NCI-H1105 (cell line): ENCODE results near the gene QKI.

Experiments
- DNase-seq: peaks from one replicate; lab custom pipeline; 2025; lab: John Stamatoyannopoulos, UW

QKI gene

GRCh38 chr6:163533443-163533842 lies 118.9 kb downstream of the QKI start:
- DNase-seq: no peak

DNA sequence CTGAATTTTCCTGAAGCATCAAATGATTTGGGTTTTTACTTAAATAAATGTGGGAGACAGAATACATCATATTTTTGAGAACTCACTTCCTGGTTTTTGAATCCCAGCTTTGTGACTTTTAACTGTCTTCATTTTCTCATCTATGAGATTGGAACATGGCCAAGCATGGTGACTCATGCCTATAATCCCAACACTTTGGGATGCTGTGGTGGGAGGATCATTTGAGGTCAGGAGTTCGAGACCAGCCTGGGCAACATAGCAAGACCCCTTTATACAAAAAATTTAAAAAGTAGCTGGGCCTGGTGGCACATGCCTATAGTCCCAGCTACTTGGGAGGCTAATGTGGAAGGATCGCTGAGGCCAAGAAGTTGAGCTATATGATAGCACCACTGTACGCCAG lies 122.3 kb downstream of the QKI start:
- DNase-seq: no peak

DNA sequence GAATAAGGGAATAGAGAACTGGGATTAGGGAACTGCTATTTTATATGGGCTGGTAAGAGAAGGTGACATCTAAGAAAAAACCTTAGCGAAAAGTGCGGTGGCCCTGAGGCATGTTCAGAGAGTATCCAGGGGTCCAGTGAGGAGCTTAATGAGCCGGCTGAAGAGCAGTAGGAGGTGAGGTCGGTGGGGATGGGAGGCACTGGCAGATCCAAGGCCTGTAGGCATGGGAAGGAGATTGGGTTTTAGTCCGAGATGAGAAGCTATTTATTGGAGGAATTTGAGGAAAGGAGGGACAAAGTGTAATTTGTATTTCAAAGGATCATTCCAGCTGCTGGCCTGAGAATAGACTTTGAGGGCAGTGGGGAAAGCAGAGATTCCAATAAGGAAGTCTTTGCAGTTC lies 123.8 kb downstream of the QKI start:
- DNase-seq: no peak

GRCh38 chr6:163539101-163539762 lies 124.7 kb downstream of the QKI start:
- no peak for DNase-seq

GRCh38 chr6:163543321-163543720 lies 128.8 kb downstream of the QKI start:
- DNase-seq: peak; percentile 66

- DNase-seq: no peak
Observed at GRCh38 chr6:163545370-163545769, 130.9 kb downstream of the QKI start.

DNA sequence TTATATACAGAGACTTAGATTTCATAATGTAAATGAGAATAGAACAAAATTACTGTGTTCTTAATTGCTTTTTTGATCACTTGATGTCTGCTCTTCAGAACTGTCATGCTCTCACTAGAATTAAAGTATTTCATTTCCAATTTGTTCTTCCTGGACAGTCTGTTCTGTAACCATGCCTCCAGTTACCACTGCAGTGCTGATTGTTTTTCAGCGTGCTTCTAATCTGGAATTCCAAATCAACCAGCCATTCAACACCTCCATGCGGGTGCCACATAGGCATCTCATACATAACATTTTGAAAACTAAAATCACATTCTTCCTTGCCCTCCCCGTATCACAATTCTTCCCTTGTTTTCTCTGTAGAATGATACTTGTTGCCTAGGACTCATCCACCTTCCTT lies 132.8 kb downstream of the QKI start:
- no peak for DNase-seq

- DNase-seq: no peak
Observed at GRCh38 chr6:163548624-163549023, 134.1 kb downstream of the QKI start.

DNA sequence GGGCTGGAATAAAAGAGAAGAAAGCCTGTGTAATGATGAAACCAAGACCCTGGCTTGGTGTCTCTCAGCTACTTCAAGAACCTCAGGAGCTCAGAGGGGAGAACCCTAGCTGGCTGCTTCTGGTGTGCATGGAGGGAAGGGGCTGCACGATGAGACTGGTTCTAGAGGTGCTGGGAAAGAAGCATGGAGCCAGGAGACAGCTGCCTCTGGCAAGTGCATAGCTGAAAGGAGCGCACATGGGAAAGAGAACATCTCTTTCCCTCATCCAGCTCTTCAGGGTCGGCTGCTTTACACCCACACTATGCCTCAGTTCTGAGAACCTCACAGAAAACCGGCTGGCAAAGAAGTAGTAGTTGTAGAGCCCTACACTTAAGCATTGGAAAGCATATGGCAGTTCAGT lies 139.5 kb downstream of the QKI start:
- DNase-seq: no peak

DNA sequence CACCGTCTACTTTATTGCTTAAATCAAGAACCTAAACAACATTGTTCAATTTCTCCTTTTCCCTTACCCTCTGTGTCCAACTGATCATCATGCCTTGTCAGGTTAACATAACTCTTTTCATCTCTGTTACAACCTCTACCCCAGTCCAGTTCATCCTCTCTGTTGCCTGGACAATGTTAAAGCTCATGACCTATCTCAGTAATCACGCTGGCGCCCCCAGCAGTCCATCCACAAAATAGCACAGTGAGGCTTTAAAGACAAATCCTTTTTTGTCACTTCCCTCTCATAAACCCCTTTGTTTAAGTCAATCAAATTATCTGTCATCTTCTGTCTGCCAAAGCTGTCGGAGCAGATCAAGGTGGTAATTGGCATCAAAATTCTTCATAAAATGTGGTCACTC lies 140.1 kb downstream of the QKI start:
- DNase-seq: no peak

DNA sequence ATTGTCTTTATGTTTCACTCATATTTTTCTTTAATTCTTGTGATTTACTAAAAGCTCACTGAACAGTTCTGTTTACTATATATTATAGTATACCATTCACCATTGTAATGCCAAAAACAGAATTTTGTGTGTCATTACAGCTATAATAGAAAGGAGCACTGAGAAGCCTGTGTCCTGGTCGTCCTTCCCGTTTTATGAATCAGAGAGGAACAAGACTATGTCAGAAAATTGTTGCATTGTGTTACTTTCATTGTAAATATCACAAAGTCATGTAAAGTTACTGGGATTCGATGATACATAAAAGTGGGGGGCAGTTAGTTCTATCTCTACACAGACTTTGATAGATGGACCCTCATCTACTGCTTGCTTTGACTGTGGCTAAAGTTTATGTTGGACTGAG lies 145.1 kb downstream of the QKI start:
- no peak for DNase-seq

- no peak for DNase-seq
Observed at GRCh38 chr6:163563318-163563717, 148.8 kb downstream of the QKI start.

GRCh38 chr6:163564534-163564933 lies 150.0 kb downstream of the QKI start:
- no peak for DNase-seq

- DNase-seq: no peak
Observed at GRCh38 chr6:163565140-163565539, 150.6 kb downstream of the QKI start.

- no peak for DNase-seq
Observed at GRCh38 chr6:163566056-163566455, 151.5 kb downstream of the QKI start.

- DNase-seq: no peak
Observed at GRCh38 chr6:163568275-163568674, 153.8 kb downstream of the QKI start.

- no peak for DNase-seq
Observed at GRCh38 chr6:163570579-163571231, 156.2 kb downstream of the QKI start.

DNA sequence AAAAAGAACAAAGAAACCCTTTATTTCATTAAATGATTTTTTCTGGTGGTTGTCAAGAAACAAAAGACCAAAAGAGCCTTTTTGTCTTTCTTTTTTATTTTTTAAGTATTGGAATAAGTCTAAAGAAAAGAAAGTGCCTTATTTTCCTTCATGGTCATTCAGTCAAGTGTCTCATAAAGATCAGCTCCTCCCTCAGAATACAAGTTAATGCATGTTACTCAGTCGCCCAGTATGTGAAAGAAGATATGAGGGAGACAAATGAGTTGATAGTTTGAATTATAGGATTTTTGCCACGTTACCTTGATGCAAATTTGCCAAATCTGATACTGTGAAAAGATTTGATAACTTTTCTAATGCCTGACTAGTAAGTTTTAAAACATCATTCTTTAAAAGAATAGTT lies 157.2 kb downstream of the QKI start:
- no peak for DNase-seq

GRCh38 chr6:163572612-163573011 lies 158.1 kb downstream of the QKI start:
- no peak for DNase-seq

- no peak for DNase-seq
Observed at GRCh38 chr6:163573503-163574179, 159.1 kb downstream of the QKI start.

DNA sequence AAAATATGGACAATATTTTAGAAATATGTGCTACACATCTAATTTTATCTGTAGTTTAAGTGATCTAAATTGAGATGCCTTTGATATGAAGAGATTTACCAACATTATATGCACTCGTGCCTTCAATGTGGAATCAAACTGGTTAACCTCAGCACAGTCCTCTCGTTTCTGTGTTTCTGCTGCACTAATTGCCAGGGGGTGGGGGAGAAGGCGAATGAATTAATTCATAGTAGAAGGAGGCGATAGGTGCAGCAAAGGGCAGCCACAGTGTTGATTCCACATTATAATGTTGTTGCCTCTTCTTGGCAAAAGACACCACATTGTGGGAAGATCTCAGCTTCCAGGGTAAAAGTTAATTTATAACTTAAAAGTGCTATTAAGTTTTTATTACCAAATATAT lies 161.6 kb downstream of the QKI start:
- DNase-seq: no peak

DNA sequence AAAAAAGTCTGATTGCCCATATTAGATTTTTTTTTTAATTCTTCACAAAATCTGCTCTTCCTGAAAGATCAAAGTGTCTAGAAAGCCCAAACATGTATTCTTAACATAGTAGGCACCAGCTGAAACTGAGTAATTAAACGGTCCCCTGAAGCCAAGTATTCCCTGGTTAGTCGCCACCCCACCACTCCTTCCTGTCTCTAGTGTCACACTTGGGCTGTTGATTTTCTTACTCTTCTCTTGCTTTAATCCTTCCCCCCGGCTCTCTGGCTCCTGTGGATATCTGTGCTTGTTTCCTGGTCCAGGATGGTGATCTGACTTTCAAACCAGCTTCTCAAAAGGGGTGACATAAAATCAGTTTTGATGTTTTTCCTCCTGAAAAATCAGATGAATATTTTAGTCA lies 162.9 kb downstream of the QKI start:
- no peak for DNase-seq

- DNase-seq: no peak
Observed at GRCh38 chr6:163579111-163579879, 164.8 kb downstream of the QKI start.
